Measurements from ENCODE around the gene SLC22A16. TPM values are rescaled to one million over a fixed set of nuclear protein-coding genes. Genes with fewer than 3 reads are reported as not detected.

SLC22A16 gene
- total and polyA plus RNA-seq, 5 donors = 0.20 TPM; not detected in 4

DNA sequence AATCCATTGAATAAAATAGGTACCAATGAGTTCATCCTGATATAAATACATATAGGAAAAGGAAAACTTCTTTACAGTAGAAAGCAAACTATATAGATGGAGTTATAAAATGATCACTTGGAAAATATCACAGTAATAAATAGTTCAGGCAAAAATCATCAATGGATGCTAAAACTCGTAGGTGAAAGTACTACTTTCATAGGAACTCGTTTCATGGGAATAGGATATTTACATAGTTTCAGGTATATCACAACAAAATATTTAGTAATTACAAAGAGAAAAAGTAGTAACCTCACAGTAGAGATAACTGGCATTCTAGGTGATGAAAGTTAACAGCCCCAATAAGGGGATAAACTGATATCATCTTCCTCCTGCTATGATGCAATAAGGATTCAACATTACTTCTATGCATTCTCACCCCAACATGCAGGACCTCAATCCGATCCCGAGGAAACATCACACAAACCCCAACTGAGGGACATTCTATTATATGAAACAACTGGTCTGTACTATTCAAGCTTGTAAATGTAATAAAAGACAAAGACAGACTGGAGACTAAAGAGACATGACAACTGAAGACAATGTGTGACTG is 74.7 kb downstream of the SLC22A16 start:
- Histone ChIP-seq H3K4me3 (ENCODE audit: low read length) (no peak overlapping the region), H3K4me1 (ENCODE audit: control insufficient read depth, insufficient read depth, low read length) (no peaks in the 10 kb centered on the region), H3K9me3 (ENCODE audit: control insufficient read depth, low read length) (no peaks in the 10 kb centered on the region), H3K27ac (ENCODE audit: low read length) (no peak overlapping the region), H3K27me3 (ENCODE audit: control insufficient read depth, insufficient read depth) (no peaks in the 10 kb centered on the region)
- 88% methylated on average over 4 of the region's 4 CpGs for WGBS
- intact Hi-C loops (cut with DNase I) = no loop called here
- DNase-seq = no peak
- ATAC-seq = no peak

DNA sequence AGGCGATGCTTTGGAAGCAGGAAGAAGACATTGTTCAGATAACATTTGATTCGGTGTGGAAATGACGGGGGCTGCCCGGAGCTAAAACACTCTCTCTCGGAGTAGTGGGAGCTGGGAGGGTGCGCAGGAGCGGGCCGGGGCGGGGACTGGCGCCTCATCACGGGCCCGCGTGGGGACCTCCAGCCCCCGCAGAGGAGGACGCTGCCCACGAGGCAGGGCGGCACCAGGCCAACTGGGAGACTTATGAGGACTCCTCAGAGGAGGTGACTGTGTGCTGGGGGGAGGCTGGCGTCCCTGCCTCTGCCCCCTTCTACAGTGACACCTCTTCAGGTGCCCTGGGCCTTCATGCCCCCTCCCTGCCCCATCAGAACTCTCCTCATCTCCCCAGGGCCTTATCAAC is 76.2 kb downstream of the SLC22A16 start:
- Histone ChIP-seq H3K27me3 (ENCODE audit: control insufficient read depth, insufficient read depth) (no peaks in the 10 kb centered on the region), H3K9me3 (ENCODE audit: control insufficient read depth, low read length) (no peaks in the 10 kb centered on the region), H3K4me3 (ENCODE audit: low read length) (peak overlapping the region; percentile 55), H3K4me1 (ENCODE audit: control insufficient read depth, insufficient read depth, low read length) (peaks cover 2% of the 10 kb centered on the region), H3K27ac (ENCODE audit: low read length) (no peak overlapping the region)
- intact Hi-C loops (cut with DNase I) = no loop called here
- DNase-seq = peak in 1 of 3 donors; percentile 42
- peak; percentile 28 to 58 for ATAC-seq
- 34% methylated on average over 18 of the region's 18 CpGs for WGBS

DNA sequence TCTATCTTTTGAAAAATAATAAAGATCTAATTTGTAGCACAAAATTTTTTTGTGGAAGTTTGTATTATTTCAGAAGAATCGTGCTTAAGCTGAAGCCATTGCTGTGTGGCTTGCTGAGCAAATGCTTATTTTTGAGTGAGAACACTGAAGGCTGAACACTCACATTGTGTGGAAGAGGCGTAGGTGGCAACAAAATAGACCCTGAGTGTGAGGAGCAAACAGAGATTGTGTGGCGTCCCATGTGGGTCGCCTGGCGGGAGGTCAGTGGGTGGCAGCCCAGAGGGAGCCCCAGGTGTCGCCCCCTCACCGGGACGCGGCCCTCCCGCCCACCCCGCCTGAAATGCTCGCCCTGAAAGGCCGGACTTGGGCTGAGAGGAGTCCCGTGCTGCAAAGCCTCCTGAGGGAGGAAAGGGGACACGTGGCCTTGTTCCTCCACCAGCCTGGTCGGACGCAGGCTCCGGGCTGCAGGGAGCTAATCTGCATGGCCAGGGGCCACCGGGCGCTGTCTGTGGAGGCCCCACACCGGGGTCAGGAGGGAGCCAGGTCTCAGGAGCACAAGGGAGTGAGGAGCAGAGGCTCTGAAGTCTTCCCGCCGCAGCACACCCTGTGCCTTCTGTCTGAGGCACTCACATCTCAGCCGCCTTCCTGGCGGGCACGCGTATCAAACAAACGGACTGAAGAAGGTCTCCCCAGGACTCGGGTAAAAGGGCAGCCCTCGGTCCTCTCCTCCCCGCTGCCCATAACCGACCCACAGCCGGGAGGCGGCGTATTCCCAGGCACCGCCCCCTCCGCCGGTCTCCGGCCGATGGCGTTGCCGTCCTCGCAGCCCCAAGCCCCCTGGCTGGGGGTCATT is 77.0 kb downstream of the SLC22A16 start:
- Histone ChIP-seq H3K4me1 (ENCODE audit: control insufficient read depth, insufficient read depth, low read length) (peaks cover 2% of the 10 kb centered on the region), H3K9me3 (ENCODE audit: control insufficient read depth, low read length) (no peaks in the 10 kb centered on the region), H3K27ac (ENCODE audit: low read length) (no peak overlapping the region), H3K27me3 (ENCODE audit: control insufficient read depth, insufficient read depth) (no peaks in the 10 kb centered on the region), H3K4me3 (ENCODE audit: low read length) (peak overlapping the region; percentile 55)
- DNase-seq (peak; percentile 33 to 72 (median 72)), ATAC-seq (peak; percentile 70 to 78)
- WGBS = 17% methylated on average over 43 of the region's 43 CpGs
- intact Hi-C loops (cut with DNase I) = loop anchor here in 2 of 4 donors (10.0 kb wide), 3 partner anchors 215 to 695 kb away; partner anchors contain the start of gene CDC40 (in 1 of the 2)

DNA sequence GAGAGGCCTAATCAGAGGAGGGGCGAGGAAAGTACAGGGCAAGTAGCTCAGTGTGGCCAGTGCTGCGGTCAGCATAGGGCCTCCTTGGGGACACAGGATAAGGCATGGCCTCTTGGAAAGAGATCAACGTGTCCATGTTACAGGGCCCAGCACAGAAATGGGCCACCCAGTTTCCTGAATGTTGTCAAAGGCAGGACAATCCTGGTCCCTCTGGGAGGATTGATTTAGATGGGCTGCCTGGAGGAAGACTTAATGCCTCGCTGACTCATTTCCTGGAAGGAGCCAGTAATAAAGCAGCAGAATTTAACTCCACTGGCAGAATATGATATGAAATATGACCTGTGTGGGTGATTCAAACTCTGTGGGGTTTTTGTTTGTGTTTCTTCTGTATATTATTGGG is 77.6 kb downstream of the SLC22A16 start:
- peak in 1 of 2 donors; percentile 38 for ATAC-seq
- no peak overlapping the region for H3K27ac ChIP-seq (ENCODE audit: low read length)
- 84% methylated on average over 4 of the region's 4 CpGs for WGBS
- H3K27me3 ChIP-seq (ENCODE audit: control insufficient read depth, insufficient read depth) = no peaks in the 10 kb centered on the region
- intact Hi-C loops (cut with DNase I) = loop anchor here in 2 of 4 donors (10.0 kb wide), 3 partner anchors 214 to 694 kb away; partner anchors contain the start of gene CDC40 (in 1 of the 2)
- no peaks in the 10 kb centered on the region for H3K9me3 ChIP-seq (ENCODE audit: control insufficient read depth, low read length)
- H3K4me3 ChIP-seq (ENCODE audit: low read length) = no peak overlapping the region
- DNase-seq = no peak
- peaks cover 2% of the 10 kb centered on the region for H3K4me1 ChIP-seq (ENCODE audit: control insufficient read depth, insufficient read depth, low read length)

DNA sequence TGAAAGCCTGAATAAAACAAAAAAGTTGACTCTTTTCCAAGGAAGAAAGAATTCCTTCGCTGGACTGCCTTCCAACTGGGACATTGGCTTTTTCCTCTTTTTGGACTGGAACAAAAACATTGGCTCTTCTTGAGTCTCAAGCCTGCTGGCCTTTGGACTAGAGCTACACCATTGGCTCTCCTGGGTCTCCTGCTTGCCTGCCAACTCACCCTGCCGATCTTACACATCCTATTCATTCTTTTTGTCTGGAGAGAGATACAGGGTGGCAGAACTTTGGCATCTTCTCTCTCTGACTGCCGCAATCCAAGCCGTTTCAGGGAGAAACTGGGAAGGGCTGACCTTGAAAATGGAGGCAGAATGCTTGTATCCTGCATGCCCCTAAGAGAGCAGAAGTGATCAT is 81.2 kb downstream of the SLC22A16 start:
- intact Hi-C loops (cut with DNase I) = loop anchor here in 2 of 4 donors (10.0 kb wide), 3 partner anchors 210 to 690 kb away; partner anchors contain the start of gene CDC40 (in 1 of the 2)

DNA sequence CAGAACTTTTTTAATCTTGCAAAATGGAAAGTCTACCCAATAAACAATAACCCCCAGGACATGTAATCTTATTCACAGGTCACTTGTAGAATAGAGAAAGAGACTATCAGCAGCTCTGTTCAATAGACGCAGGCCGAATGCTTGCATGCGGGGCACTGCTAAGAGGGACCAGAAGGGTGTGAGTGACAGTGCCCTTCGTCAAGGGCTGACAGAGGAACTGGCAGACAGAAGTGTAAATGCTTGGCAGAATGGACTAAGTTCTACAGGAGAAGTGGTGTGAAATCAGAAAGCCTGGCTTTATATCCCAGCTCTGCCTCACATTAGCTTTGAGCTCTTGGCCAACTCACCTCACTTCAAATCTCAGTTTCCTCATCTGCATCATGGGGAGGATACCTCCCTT is 82.0 kb downstream of the SLC22A16 start:
- 75% methylated on average over 4 of the region's 4 CpGs for WGBS
- intact Hi-C loops (cut with DNase I) = loop anchor here in 2 of 4 donors (5.0 to 10.0 kb wide), 4 partner anchors 210 to 690 kb away; partner anchors contain the start of genes CDC40 (in 1 of the 2) and WASF1 (in 1 of the 2)
- H3K9me3 ChIP-seq (ENCODE audit: control insufficient read depth, low read length) = no peaks in the 10 kb centered on the region
- ATAC-seq = peak; percentile 56 to 58
- peak overlapping the region; percentile 63 for H3K27ac ChIP-seq (ENCODE audit: low read length)
- no peak overlapping the region for H3K4me3 ChIP-seq (ENCODE audit: low read length)
- no peak for DNase-seq
- H3K4me1 ChIP-seq (ENCODE audit: control insufficient read depth, insufficient read depth, low read length) = peaks cover 4% of the 10 kb centered on the region
- H3K27me3 ChIP-seq (ENCODE audit: control insufficient read depth, insufficient read depth) = no peaks in the 10 kb centered on the region

More for the DNA sequence above, 81.2 kb downstream of the SLC22A16 start:
- Histone ChIP-seq H3K4me3 (ENCODE audit: low read length) (no peak overlapping the region), H3K27ac (ENCODE audit: low read length) (peak overlapping the region; percentile 26), H3K27me3 (ENCODE audit: control insufficient read depth, insufficient read depth) (no peaks in the 10 kb centered on the region), H3K9me3 (ENCODE audit: control insufficient read depth, low read length) (no peaks in the 10 kb centered on the region), H3K4me1 (ENCODE audit: control insufficient read depth, insufficient read depth, low read length) (peaks cover 2% of the 10 kb centered on the region)
- WGBS = 39% methylated on average over 4 of the region's 4 CpGs
- peak in 1 of 2 donors; percentile 25 for ATAC-seq
- DNase-seq = peak in 2 of 3 donors; percentile 53 to 65

DNA sequence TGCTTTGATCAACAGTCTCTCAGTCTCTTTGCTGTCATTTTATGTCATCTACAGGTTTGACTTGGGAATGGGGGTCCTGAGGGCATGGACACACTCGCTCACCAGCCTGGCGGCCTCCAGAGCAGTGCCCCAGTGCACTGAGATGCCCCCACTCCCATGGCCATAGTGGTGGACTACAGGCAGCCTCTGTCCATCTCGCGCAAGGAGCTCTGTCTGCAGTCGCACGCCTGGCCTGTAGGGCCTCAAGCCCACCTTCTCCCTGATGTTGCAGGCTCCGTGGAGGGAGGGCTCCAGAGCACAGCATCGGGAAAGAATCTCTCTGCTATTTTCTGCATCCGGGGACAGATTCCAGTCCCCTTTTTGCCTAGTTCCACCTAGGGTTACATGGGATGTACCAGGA is 83.7 kb downstream of the SLC22A16 start:
- H3K9me3 ChIP-seq (ENCODE audit: control insufficient read depth, low read length) = no peaks in the 10 kb centered on the region
- 72% methylated on average over 9 of the region's 9 CpGs for WGBS
- H3K27ac ChIP-seq (ENCODE audit: low read length) = no peak overlapping the region
- intact Hi-C loops (cut with DNase I) = loop anchor here in 2 of 4 donors (5.0 to 10.0 kb wide), 4 partner anchors 208 to 688 kb away; partner anchors contain the start of genes CDC40 (in 1 of the 2) and WASF1 (in 1 of the 2)
- no peak for ATAC-seq
- no peaks in the 10 kb centered on the region for H3K27me3 ChIP-seq (ENCODE audit: control insufficient read depth, insufficient read depth)
- peaks cover 4% of the 10 kb centered on the region for H3K4me1 ChIP-seq (ENCODE audit: control insufficient read depth, insufficient read depth, low read length)
- no peak overlapping the region for H3K4me3 ChIP-seq (ENCODE audit: low read length)
- DNase-seq = no peak

DNA sequence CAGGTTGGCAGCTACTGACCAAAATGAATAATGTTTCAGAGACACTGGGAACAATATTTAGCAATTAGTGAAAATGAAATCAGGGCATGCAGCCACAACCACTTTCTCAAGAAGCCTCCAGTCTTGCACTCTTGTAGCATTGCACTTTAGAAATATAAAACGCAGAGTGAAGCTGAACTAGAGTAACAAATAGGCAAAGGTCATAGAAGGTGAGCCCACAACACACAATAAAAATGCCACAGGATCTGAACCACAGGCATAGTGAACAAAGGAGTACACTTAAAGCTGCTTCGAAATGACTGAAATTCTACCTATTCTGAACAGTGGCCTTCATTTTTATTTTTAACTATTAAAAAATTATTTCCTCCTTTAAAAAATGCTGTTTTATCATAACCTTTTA is 86.0 kb downstream of the SLC22A16 start:
- no peak overlapping the region for H3K27ac ChIP-seq (ENCODE audit: low read length)
- intact Hi-C loops (cut with DNase I) = loop anchor here in 2 of 4 donors (5.0 to 10.0 kb wide), 4 partner anchors 206 to 686 kb away; partner anchors contain the start of genes CDC40 (in 1 of the 2) and WASF1 (in 1 of the 2)
- 44% methylated on average over 2 of the region's 2 CpGs for WGBS

DNA sequence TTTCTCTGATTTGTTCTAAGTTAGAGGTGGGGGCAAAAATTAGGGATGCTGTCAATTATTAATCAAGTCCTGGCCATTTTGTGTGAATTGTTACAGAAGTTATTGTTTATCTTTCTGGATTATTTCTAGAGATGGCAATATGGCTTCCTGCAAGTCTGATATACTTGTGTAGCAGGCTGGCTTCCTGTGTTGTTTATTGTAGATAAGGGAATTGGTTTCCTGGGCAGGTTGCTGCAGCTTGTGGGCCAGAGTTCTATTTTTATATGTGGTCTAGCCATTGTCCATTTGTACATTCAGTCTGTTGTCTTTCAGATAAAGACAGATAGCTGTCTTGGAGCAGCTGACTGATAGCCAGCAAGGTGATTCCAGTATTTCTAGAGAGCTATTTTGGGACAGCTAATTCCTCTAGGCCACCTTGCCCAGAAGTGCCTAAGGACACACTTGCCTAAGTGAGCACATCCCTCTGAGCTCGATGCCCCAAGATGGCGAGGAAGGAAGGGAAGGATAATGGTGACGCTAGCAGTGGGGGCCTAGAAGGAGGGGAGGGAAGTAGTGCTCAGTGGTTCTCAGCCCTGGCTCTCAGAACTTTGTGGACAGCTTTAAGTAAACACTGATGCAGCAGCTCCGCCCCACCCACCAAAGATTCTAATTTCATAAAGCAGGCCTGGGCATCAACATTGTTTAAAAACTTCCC is 86.6 kb downstream of the SLC22A16 start:
- 70% methylated on average over 4 of the region's 4 CpGs for WGBS
- H3K9me3 ChIP-seq (ENCODE audit: control insufficient read depth, low read length) = no peaks in the 10 kb centered on the region
- intact Hi-C loops (cut with DNase I) = loop anchor here (5.0 to 10.0 kb wide), 4 partner anchors 205 to 685 kb away; partner anchors contain the start of genes WASF1 (in 2 of the 4) and CDC40 (in 1 of the 4)
- H3K4me1 ChIP-seq (ENCODE audit: control insufficient read depth, insufficient read depth, low read length) = peaks cover 2% of the 10 kb centered on the region
- no peak overlapping the region for H3K4me3 ChIP-seq (ENCODE audit: low read length)
- ATAC-seq (peak; percentile 15 to 42), DNase-seq (no peak)
- no peak overlapping the region for H3K27ac ChIP-seq (ENCODE audit: low read length)
- no peaks in the 10 kb centered on the region for H3K27me3 ChIP-seq (ENCODE audit: control insufficient read depth, insufficient read depth)

More for the DNA sequence above, 86.0 kb downstream of the SLC22A16 start:
- no peaks in the 10 kb centered on the region for H3K9me3 ChIP-seq (ENCODE audit: control insufficient read depth, low read length)
- no peaks in the 10 kb centered on the region for H3K27me3 ChIP-seq (ENCODE audit: control insufficient read depth, insufficient read depth)
- peaks cover 2% of the 10 kb centered on the region for H3K4me1 ChIP-seq (ENCODE audit: control insufficient read depth, insufficient read depth, low read length)
- no peak overlapping the region for H3K4me3 ChIP-seq (ENCODE audit: low read length)
- DNase-seq (no peak), ATAC-seq (no peak)

DNA sequence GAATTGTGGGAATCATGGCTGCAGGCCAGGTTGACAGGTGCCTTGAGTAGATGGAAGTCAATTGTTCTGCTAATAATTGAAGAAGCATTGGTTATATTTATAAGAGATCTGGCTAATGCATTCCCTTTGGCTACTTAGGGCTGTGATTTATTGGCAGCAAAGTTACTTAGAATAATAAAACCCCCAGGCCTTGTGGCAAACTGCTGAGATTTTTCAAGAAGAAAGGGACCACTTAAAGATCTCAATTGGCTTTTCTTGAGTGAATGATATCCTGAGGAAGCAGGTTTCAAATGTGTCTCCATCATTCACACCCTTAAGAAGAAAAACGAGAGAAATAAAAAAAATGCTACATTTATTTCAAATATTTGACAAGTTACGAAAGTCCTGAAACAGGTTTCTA is 88.4 kb downstream of the SLC22A16 start:
- Histone ChIP-seq H3K27ac (ENCODE audit: low read length) (no peak overlapping the region), H3K9me3 (ENCODE audit: control insufficient read depth, low read length) (no peaks in the 10 kb centered on the region), H3K4me1 (ENCODE audit: control insufficient read depth, insufficient read depth, low read length) (peaks cover 2% of the 10 kb centered on the region), H3K4me3 (ENCODE audit: low read length) (no peak overlapping the region), H3K27me3 (ENCODE audit: control insufficient read depth, insufficient read depth) (no peaks in the 10 kb centered on the region)
- intact Hi-C loops (cut with DNase I) = loop anchor here in 2 of 4 donors (5.0 to 10.0 kb wide), 2 partner anchors 211 to 683 kb away; partner anchors contain the start of gene WASF1 (in 1 of the 2)
- no peak for DNase-seq
- WGBS = 72% methylated on average over 2 of the region's 2 CpGs
- no peak for ATAC-seq
